Hepatocyte (in vitro differentiated cells): ENCODE results near the gene MUC6. TPM values are rescaled to one million over a fixed set of nuclear protein-coding genes. Genes with fewer than 3 reads are reported as not detected.

Source experiments
- DNase-seq: peaks from one replicate; pipeline ENCODE4 v3.0.0-alpha.2; 2016; ENCODE audit warnings: low spot score
- H2AFZ ChIP-seq: fragments of 200-600 bp; sonication (generic); 2 replicates; pipeline ENCODE4 v1.6.0; 2016; ENCODE audit warnings: antibody characterized with exemption, mild to moderate bottlenecking
- H3K27ac ChIP-seq: fragments of 200-600 bp; sonication (generic); 2 replicates; pipeline ENCODE4 v1.5.1; 2016; ENCODE audit warnings: mild to moderate bottlenecking
- H3K27me3 ChIP-seq: fragments of 200-600 bp; sonication (generic); 2 replicates; pipeline ENCODE4 v1.6.1; 2016
- H3K36me3 ChIP-seq: fragments of 200-600 bp; sonication (generic); replicated peaks from 2 replicates; pipeline ENCODE4 v1.5.1; 2016; ENCODE audit warnings: low read depth; ENCODE audit not compliant: insufficient read depth
- H3K4me1 ChIP-seq: fragments of 200-600 bp; sonication (generic); 2 replicates; pipeline ENCODE4 v1.5.1; 2016; ENCODE audit warnings: mild to moderate bottlenecking, moderate library complexity; ENCODE audit not compliant: insufficient read depth
- H3K4me2 ChIP-seq: fragments of 200-600 bp; sonication (generic); 2 replicates; pipeline ENCODE4 v1.6.0; 2016
- H3K4me3 ChIP-seq: fragments of 200-600 bp; sonication (generic); 2 replicates; pipeline ENCODE4 v1.5.1; 2016; ENCODE audit warnings: mild to moderate bottlenecking
- H3K79me2 ChIP-seq: fragments of 200-600 bp; sonication (generic); 2 replicates; pipeline ENCODE4 v1.6.0; 2017; ENCODE audit warnings: mild to moderate bottlenecking
- H3K9me2 ChIP-seq: fragments of 200-600 bp; sonication (generic); replicated peaks from 2 replicates; pipeline ENCODE4 v1.6.0; 2017; ENCODE audit warnings: mild to moderate bottlenecking; ENCODE audit not compliant: insufficient read depth
- H3K9me3 ChIP-seq: fragments of 200-600 bp; sonication (generic); 2 replicates; pipeline ENCODE4 v1.5.1; 2016; ENCODE audit warnings: low read depth, mild to moderate bottlenecking
- H4K20me1 ChIP-seq: fragments of 200-600 bp; sonication (generic); 2 replicates; pipeline ENCODE4 v1.6.0; 2016; ENCODE audit warnings: mild to moderate bottlenecking; ENCODE audit not compliant: insufficient read depth, poor library complexity, severe bottlenecking
- EZH2 ChIP-seq: fragments of 200-600 bp; sonication (generic); IDR thresholded peaks from 2 replicates; pipeline ENCODE4 v1.6.1; 2016; ENCODE audit warnings: antibody characterized with exemption, mild to moderate bottlenecking, borderline replicate concordance
- EZH2phosphoT487 ChIP-seq: fragments of 200-600 bp; sonication (generic); IDR thresholded peaks from one replicate; pipeline ENCODE4 v1.6.1; 2018; ENCODE audit warnings: antibody characterized with exemption, mild to moderate bottlenecking, low read depth, moderate library complexity; ENCODE audit not compliant: unreplicated experiment, severe bottlenecking
- WGBS: methylation state at CpG from one replicate; pipeline ENCODE4 v1.1.6; 2016; ENCODE audit warnings: low lambda C conversion rate; ENCODE audit errors: missing lambda C conversion rate; 5-methylcytosine and 5-hydroxymethylcytosine counted together
- polyA plus RNA-seq: library from polyadenylated mRNA; unstranded; fragments of >200 nt; fragmentation: Nextera tagmentation; extraction: Ambion mirVana; gene quantifications from 2 replicates; pipeline ENCODE4 v1.2.1, GENCODE V29; 2016
- total RNA-seq: library from RNA; depleted of rRNA; stranded (reverse); fragments of >200 nt; gene quantifications from 2 replicates; pipeline ENCODE4 v1.2.3, GENCODE V29; 2014
- TF ChIP-seq, protein P1 (sequence below): fragments of 200-600 bp; sonication (generic); IDR thresholded peaks from 2 replicates; pipeline ENCODE4 v1.5.1; 2016; ENCODE audit warnings: antibody characterized with exemption, mild to moderate bottlenecking; ENCODE audit not compliant: poor library complexity

MUC6 gene
- total and polyA plus RNA-seq, 2 experiments from 2014 or later: not detected

DNA sequence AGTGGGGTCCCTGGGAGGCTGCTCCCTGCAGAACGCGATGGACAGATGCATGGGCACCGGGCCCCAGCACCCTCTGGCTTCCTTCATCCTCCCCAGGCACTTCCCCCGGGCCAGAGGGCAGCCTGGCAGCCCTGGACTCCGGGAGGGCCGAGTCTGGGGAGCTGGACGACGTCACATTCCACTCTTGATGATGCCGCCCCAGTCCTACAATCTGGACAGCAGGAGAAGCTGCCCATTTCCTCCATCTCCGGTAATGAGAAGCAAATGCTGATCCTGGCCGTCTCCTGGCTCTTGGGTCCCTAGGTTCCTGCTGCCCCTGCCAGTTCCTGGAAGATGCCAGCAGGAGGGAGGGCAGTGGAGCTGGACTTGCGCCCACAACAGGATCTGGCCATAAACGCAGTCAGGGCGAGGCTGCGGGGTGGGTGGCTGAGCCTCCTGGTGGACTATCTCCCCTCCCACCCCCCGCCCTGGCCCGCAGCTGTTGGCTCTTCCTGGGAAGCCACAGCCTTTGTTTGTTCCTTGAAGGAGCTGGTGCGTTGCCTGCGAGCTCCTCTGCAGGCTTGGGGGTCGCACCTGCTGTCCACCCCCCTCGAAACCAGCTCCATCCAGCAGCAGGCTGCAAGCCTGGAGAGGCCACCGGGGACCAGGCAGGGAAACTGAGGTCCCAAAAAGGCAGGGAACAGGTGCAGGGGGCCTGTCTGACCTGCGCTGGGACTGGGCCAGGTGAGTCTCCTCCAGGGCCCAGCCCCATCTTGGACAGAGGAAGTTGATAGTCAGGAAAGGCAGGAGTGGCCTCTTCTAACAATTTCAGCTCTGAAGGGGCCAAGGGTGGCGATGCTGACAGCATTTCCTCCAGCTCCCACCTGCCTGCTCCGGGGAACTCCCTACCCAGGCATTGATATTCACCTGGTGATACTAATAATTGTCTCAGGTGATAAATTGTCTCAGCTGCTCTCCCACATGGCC is 17.9 kb upstream of the MUC6 start:
- Histone ChIP-seq H3K4me2 (no peak overlapping the region), H3K79me2 (no peaks in the 10 kb centered on the region), H3K27me3 (no peaks in the 10 kb centered on the region), H3K4me1 (peaks cover 6% of the 10 kb centered on the region), H3K9me2 (no peaks in the 10 kb centered on the region), H3K9me3 (no peaks in the 10 kb centered on the region), H2AFZ (no peak overlapping the region), H3K27ac (no peak overlapping the region), H3K4me3 (no peak overlapping the region), H3K36me3 (no peaks in the 10 kb centered on the region), H4K20me1 (no peaks in the 10 kb centered on the region)
- TF ChIP-seq, protein P1, sequence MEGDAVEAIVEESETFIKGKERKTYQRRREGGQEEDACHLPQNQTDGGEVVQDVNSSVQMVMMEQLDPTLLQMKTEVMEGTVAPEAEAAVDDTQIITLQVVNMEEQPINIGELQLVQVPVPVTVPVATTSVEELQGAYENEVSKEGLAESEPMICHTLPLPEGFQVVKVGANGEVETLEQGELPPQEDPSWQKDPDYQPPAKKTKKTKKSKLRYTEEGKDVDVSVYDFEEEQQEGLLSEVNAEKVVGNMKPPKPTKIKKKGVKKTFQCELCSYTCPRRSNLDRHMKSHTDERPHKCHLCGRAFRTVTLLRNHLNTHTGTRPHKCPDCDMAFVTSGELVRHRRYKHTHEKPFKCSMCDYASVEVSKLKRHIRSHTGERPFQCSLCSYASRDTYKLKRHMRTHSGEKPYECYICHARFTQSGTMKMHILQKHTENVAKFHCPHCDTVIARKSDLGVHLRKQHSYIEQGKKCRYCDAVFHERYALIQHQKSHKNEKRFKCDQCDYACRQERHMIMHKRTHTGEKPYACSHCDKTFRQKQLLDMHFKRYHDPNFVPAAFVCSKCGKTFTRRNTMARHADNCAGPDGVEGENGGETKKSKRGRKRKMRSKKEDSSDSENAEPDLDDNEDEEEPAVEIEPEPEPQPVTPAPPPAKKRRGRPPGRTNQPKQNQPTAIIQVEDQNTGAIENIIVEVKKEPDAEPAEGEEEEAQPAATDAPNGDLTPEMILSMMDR: no peak
- no peak for DNase-seq
- 75% methylated on average over 22 of the region's 25 CpGs for WGBS

DNA sequence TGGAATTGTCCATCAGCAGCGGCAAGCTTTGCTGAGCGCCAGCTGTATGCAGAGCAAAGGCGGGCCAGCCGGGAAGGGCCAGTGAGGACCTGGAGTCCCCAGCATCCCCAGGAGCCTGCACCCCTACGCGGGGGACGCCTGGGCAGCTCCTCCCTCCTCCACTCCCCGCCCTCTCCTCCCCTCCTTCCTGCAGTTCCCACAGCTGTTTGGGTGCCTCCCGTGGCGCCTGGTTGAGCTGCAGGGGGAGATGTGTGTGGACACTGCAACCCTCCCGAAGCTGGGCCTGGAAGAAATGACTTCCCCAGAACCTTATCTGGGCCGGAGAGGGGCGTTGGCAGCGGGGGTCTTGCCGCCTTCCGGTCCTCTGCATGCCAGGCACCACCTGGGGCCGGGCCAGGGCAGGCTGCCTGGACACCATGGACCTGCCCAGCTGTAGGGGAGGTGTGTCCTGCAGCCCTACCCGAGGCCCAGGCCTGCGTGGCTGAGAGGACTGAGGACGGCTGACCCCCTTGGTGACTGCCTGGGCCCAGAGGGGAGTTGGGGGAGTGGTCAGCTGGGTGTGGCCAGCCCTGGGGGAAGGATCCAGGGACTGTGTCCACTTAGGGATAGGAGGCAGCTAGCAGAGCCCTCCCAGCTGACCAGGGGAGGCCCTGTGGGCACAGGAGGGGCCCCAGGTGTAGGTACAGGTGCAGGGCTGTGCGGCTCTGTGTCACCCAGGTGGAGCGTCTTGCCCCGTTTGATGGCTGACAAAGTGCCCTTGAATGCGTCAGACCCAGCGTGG is 16.8 kb upstream of the MUC6 start:
- Histone ChIP-seq H3K27ac (no peak overlapping the region), H3K79me2 (no peaks in the 10 kb centered on the region), H2AFZ (no peak overlapping the region), H3K36me3 (no peaks in the 10 kb centered on the region), H4K20me1 (no peaks in the 10 kb centered on the region), H3K9me3 (no peaks in the 10 kb centered on the region), H3K4me3 (no peak overlapping the region), H3K27me3 (peaks cover 2% of the 10 kb centered on the region), H3K9me2 (no peaks in the 10 kb centered on the region), H3K4me2 (no peak overlapping the region), H3K4me1 (peaks cover 6% of the 10 kb centered on the region)
- WGBS: 83% methylated on average over 23 of the region's 25 CpGs
- TF ChIP-seq EZH2 (no peak), EZH2phosphoT487 (no peak)
- TF ChIP-seq, protein P1: no peak
- no peak for DNase-seq

GRCh38 chr11:1052133-1053011 is 15.9 kb upstream of the MUC6 start:
- H3K9me3 ChIP-seq: no peaks in the 10 kb centered on the region
- H3K36me3 ChIP-seq: no peaks in the 10 kb centered on the region
- no peaks in the 10 kb centered on the region for H3K79me2 ChIP-seq
- H4K20me1 ChIP-seq: no peaks in the 10 kb centered on the region
- H3K27me3 ChIP-seq: peaks cover 4% of the 10 kb centered on the region
- WGBS: 90% methylated on average over 19 of the region's 25 CpGs
- peaks cover 6% of the 10 kb centered on the region for H3K4me1 ChIP-seq
- no peak overlapping the region for H3K27ac ChIP-seq
- H3K9me2 ChIP-seq: no peaks in the 10 kb centered on the region
- H3K4me2 ChIP-seq: no peak overlapping the region
- no peak for DNase-seq
- TF ChIP-seq, protein P1: no peak
- TF ChIP-seq EZH2phosphoT487: no peak
- no peak for TF ChIP-seq EZH2
- no peak overlapping the region for H2AFZ ChIP-seq
- H3K4me3 ChIP-seq: no peak overlapping the region
